SK-N-SH (cell line): ENCODE data around the gene CLEC7A. TPM values are rescaled to one million over a fixed set of nuclear protein-coding genes. Genes with fewer than 3 reads are reported as not detected.

Source experiments
- CTCF ChIA-PET: fragments of 300-600, 350-600 bp; formaldehyde crosslinking; extraction: SDS; loops from one replicate; lab custom pipeline; 2021; lab: Yijun Ruan, JAX
- POLR2A ChIA-PET: fragments of 350-600 bp; sonication (Branson Sonifier 250); formaldehyde crosslinking; extraction: SDS; loops from one replicate; lab custom pipeline; 2020; ENCODE audit warnings: antibody characterized with exemption, inconsistent platforms; lab: Yijun Ruan, JAX
- DNase-seq: peaks from one replicate; pipeline ENCODE4 v3.0.0; 2012
- H2AFZ ChIP-seq: fragments of 200-600 bp; sonication (generic); 2 replicates; pipeline ENCODE4 v1.8.1; 2016; ENCODE audit warnings: antibody characterized with exemption, mild to moderate bottlenecking, low read depth
- H3F3A ChIP-seq: fragments of 200-600 bp; sonication (generic); replicated peaks from 2 replicates; pipeline ENCODE3; 2016; ENCODE audit warnings: antibody characterized with exemption, mild to moderate bottlenecking; ENCODE audit not compliant: insufficient read depth
- H3K27ac ChIP-seq, 2 experiments: fragments of 200-500 bp in 1 of 2; fragments of 200-600 bp in 1 of 2; sonication (Bioruptor generic) in 1 of 2; sonication (generic), shearing (Covaris generic) in 1 of 2; 2 replicates each; pipeline versions ENCODE4 v1.5.1 to v1.6.1; 2014 to 2016; ENCODE audit warnings: low read depth in 2 of 2, inconsistent platforms in 1 of 2, low read length in 1 of 2, mild to moderate bottlenecking in 1 of 2, mixed read lengths in 1 of 2
- H3K27me3 ChIP-seq: fragments of 200-600 bp; sonication (generic), shearing (Covaris generic); 2 replicates; pipeline ENCODE4 v1.6.1; 2016; ENCODE audit warnings: mixed run types; ENCODE audit not compliant: insufficient read depth
- H3K36me3 ChIP-seq, 2 experiments: fragments of 200-500 bp in 1 of 2; fragments of 200-600 bp in 1 of 2; sonication (Bioruptor generic) in 1 of 2; sonication (generic) in 1 of 2; replicated peaks in 1 of 2; 2 replicates each; pipeline versions ENCODE3 to v1.5.1; 2014 to 2016; ENCODE audit warnings: low read length in 1 of 2, mild to moderate bottlenecking in 1 of 2; ENCODE audit not compliant: insufficient read depth in 2 of 2, control insufficient read depth in 1 of 2
- H3K4me1 ChIP-seq, 2 experiments: fragments of 200-500 bp in 1 of 2; fragments of 200-600 bp in 1 of 2; sonication (Bioruptor generic) in 1 of 2; sonication (generic), shearing (Covaris generic) in 1 of 2; 2 replicates each; pipeline versions ENCODE4 v1.5.1 to v1.6.1; 2014 to 2016; ENCODE audit warnings: low read depth in 1 of 2, low read length in 1 of 2, mixed run types in 1 of 2; ENCODE audit not compliant: insufficient read depth in 2 of 2, control insufficient read depth in 1 of 2
- H3K4me2 ChIP-seq: fragments of 200-600 bp; sonication (generic), shearing (Covaris generic); 2 replicates; pipeline ENCODE4 v1.6.1; 2017; ENCODE audit warnings: mixed run types
- H3K4me3 ChIP-seq, 2 experiments: fragments of 200-500 bp in 1 of 2; fragments of 200-600 bp in 1 of 2; sonication (Bioruptor generic) in 1 of 2; sonication (generic), shearing (Covaris generic) in 1 of 2; 2 replicates each; pipeline versions ENCODE4 v1.5.1 to v1.8.1; 2014 to 2016; ENCODE audit warnings: low read depth in 2 of 2, inconsistent platforms in 1 of 2, low read length in 1 of 2, mild to moderate bottlenecking in 1 of 2, mixed read lengths in 1 of 2, moderate library complexity in 1 of 2
- H3K79me2 ChIP-seq: fragments of 200-600 bp; sonication (generic); 2 replicates; pipeline ENCODE4 v1.8.1; 2017; ENCODE audit warnings: mild to moderate bottlenecking; ENCODE audit not compliant: insufficient read depth
- H3K9ac ChIP-seq: fragments of 200-600 bp; sonication (generic); 2 replicates; pipeline ENCODE4 v1.6.1; 2017; ENCODE audit warnings: mixed run types
- H3K9me2 ChIP-seq: fragments of 200-600 bp; sonication (generic); 2 replicates; pipeline ENCODE4 v1.6.1; 2017; ENCODE audit warnings: mixed run types
- H3K9me3 ChIP-seq: fragments of 200-600 bp; sonication (generic); 2 replicates; pipeline ENCODE4 v1.6.1; 2017; ENCODE audit warnings: mixed run types, mild to moderate bottlenecking, moderate library complexity
- H4K20me1 ChIP-seq: fragments of 200-600 bp; sonication (generic); 2 replicates; pipeline ENCODE4 v1.6.1; 2017; ENCODE audit warnings: mild to moderate bottlenecking, mixed run types; ENCODE audit not compliant: insufficient read depth
- CHD2 ChIP-seq: fragments of 150-350 bp; IDR thresholded peaks from 2 replicates; pipeline ENCODE4 v1.6.1; 2018; ENCODE audit warnings: low read length; ENCODE audit not compliant: partially characterized antibody
- EP300 ChIP-seq, 2 experiments: IDR thresholded peaks; 2 replicates each; pipeline versions ENCODE4 v1.4.0 to v1.6.1; 2012; ENCODE audit warnings: borderline replicate concordance in 1 of 2, low read depth in 1 of 2, low read length in 1 of 2
- EZH2phosphoT487 ChIP-seq: fragments of 200-600 bp; sonication (generic); IDR thresholded peaks from 2 replicates; pipeline ENCODE4 v1.6.1; 2017; ENCODE audit warnings: low read depth, mixed run types, mild to moderate bottlenecking, antibody characterized with exemption, moderate library complexity, borderline replicate concordance
- FOXJ3 ChIP-seq: sonication (generic); formaldehyde crosslinking; IDR thresholded peaks from 2 replicates; pipeline ENCODE4 v1.5.1; 2020; ENCODE audit warnings: mild to moderate bottlenecking, missing genetic modification reagents
- GABPA ChIP-seq: IDR thresholded peaks from 2 replicates; pipeline ENCODE4 v1.4.0; 2012; ENCODE audit warnings: low read depth, mild to moderate bottlenecking
- GATA2 ChIP-seq: sonication (generic); formaldehyde crosslinking; IDR thresholded peaks from 2 replicates; pipeline ENCODE4 v1.5.0; 2020; ENCODE audit warnings: mild to moderate bottlenecking, missing genetic modification reagents
- IRF3 ChIP-seq: fragments of 150-350 bp; IDR thresholded peaks from 2 replicates; pipeline ENCODE4 v1.6.1; 2016; ENCODE audit warnings: mild to moderate bottlenecking, low read depth, low read length
- PBX3 ChIP-seq: IDR thresholded peaks from 2 replicates; pipeline ENCODE4; 2012
- POLR2AphosphoS5 ChIP-seq: IDR thresholded peaks from 2 replicates; pipeline ENCODE4 v1.6.1; 2012; ENCODE audit warnings: low read depth, low read length
- REST ChIP-seq: IDR thresholded peaks from 2 replicates; pipeline ENCODE4 v1.6.1; 2012; ENCODE audit warnings: mild to moderate bottlenecking, low read depth, low read length, moderate library complexity
- SMC3 ChIP-seq: IDR thresholded peaks from 2 replicates; pipeline ENCODE4 v1.6.1; 2012; ENCODE audit warnings: low read depth, low read length, improper control_type of control experiment
- YY1 ChIP-seq: IDR thresholded peaks from 2 replicates; pipeline ENCODE4 v1.4.0; 2012; ENCODE audit warnings: low read depth, mild to moderate bottlenecking
- WGBS: methylation state at CpG from one replicate; pipeline ENCODE4 v1.1.6; 2017; ENCODE audit warnings: low lambda C conversion rate; 5-methylcytosine and 5-hydroxymethylcytosine counted together
- polyA plus RNA-seq, 3 experiments: library from polyadenylated mRNA; depleted of rRNA; stranded (reverse); fragments of >200 nt; gene quantifications; 2 replicates each; pipeline ENCODE4 v1.2.3, GENCODE V29; 2012
- TF ChIP-seq, protein P1 (sequence below): IDR thresholded peaks from 2 replicates; pipeline ENCODE4 v1.4.0; 2012; ENCODE audit warnings: low read depth, borderline replicate concordance

The CLEC7A gene
- polyA plus RNA-seq, 1 of the 3 experiments (the other 2 are of a cell fraction) = not detected

GRCh38 chr12:10179776-10180181, 49.8 kb upstream of the CLEC7A start (continued):
- TF ChIP-seq POLR2AphosphoS5 (no peak), IRF3 (no peak), EP300 (IDR thresholded peaks at IDR 0.05; ENCODE audit: borderline replicate concordance in 1 of 2, low read depth in 1 of 2, low read length in 1 of 2) (no peak), EZH2phosphoT487 (no peak), PBX3 (no peak), YY1 (no peak), GABPA (no peak)

DNA sequence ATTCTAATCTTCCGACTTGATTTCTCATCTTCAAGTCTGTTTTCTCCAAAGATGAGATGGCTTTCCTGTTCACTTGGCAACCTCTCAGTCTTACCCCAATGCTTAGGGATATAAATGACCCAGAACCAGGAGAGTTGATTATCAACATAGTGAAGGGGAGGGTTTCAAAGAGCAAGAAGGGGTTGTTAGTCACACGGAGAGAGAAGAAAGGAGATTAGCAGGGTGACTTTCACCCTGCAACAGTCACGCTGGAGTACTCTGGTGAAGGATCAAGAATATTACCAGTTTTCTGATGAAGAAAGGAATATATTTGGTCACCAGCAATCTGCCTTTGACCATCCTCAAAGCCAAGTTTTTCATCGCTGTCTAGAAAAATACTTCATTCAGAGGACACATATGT, 48.8 kb upstream of the CLEC7A start, which contains the start of gene TMEM52B:
Gene TMEM52B, plus strand, starts transcription at position 212 of the 400 bp plus-strand sequence. CDS start 543 bp downstream, outside the sequence.
- H3K9me2 ChIP-seq = no peaks in the 10 kb centered on the region

More for the DNA sequence above, 48.8 kb upstream of the CLEC7A start, which contains the start of gene TMEM52B:
- Histone ChIP-seq H3K27ac (no peak within 1 kb of the TSS), H2AFZ (no peak within 1 kb of the TSS), H3K27me3 (peaks cover 31% of the 10 kb centered on the region; the same call in 1 of the 2 replicates), H3K36me3 (no peaks in the 10 kb centered on the region), H3K9me3 (no peaks in the 10 kb centered on the region), H3K4me3 (no peak within 1 kb of the TSS), H3K4me2 (0 out of 2 replicates have a peak within 1 kb of the TSS, but pooled peaks have one; percentile 11), H3K79me2 (no peaks in the 10 kb centered on the region), H3F3A (no peaks in the 10 kb centered on the region), H4K20me1 (no peaks in the 10 kb centered on the region), H3K9ac (no peak within 1 kb of the TSS), H3K4me1 (no peaks in the 10 kb centered on the region)
- ChIA-PET POLR2A (no interaction called here), CTCF (no interaction called here)
- TF ChIP-seq, protein P1, sequence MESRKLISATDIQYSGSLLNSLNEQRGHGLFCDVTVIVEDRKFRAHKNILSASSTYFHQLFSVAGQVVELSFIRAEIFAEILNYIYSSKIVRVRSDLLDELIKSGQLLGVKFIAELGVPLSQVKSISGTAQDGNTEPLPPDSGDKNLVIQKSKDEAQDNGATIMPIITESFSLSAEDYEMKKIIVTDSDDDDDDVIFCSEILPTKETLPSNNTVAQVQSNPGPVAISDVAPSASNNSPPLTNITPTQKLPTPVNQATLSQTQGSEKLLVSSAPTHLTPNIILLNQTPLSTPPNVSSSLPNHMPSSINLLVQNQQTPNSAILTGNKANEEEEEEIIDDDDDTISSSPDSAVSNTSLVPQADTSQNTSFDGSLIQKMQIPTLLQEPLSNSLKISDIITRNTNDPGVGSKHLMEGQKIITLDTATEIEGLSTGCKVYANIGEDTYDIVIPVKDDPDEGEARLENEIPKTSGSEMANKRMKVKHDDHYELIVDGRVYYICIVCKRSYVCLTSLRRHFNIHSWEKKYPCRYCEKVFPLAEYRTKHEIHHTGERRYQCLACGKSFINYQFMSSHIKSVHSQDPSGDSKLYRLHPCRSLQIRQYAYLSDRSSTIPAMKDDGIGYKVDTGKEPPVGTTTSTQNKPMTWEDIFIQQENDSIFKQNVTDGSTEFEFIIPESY = no peak
- TF ChIP-seq GATA2 (CRISPR knock-in tag) = no peak
- no peak for TF ChIP-seq SMC3
- TF ChIP-seq REST = no peak
- TF ChIP-seq CHD2 = no peak
- TF ChIP-seq FOXJ3 = no peak
- 9% methylated on average over 4 of the region's 4 CpGs for WGBS
- no peak for DNase-seq
